ENCODE results near the gene STK33. TPM values are rescaled to one million over a fixed set of nuclear protein-coding genes. Genes with fewer than 3 reads are reported as not detected.

The STK33 gene
- total and polyA plus RNA-seq, 7 donors = 0.30 to 8.2 (median 2.7) TPM

DNA sequence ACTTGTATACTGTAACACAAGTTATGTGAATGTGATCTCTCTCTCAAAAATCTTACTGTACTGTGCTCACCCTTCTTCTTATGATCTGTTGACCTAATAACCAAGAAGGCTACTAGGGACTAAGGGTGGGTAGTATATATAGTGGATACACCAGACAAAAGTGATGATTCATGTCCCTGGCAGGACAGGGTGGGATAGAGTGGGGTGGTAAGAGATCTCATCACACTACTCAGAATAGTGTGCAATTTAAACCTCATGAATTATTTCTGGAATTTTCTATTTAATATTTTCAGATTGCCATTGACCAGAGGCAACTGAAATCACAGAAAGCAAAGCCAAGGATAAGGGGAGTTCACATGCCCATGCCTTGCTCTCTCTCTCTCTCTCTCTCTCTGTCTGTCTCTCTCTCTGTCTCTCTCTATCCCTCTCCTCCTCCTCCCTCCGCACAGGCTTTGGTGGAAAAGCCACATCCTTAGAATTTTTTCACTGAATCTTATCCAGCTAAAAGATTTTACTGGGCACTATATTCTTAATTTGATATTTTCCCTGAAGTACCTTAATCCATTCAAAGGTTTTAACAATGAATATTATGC, 12.0 kb upstream of the STK33 start:
- Histone ChIP-seq H3K27ac (no peak overlapping the region), H3K36me3 (ENCODE audit: insufficient read depth in 1 of 2, low read depth in 1 of 2) (no peaks in the 10 kb centered on the region), H3K9me3 (no peaks in the 10 kb centered on the region), H3K4me3 (no peak overlapping the region), H3K27me3 (ENCODE audit: insufficient read depth in 3 of 3, low read length in 2 of 3) (peaks cover 0 to 6% (median 4%) of the 10 kb centered on the region in 3 donors), H3K4me1 (no peaks in the 10 kb centered on the region)
- ATAC-seq (no peak), DNase-seq (no peak)
- intact Hi-C loops (cut with DNase I) = no loop called here
- TF ChIP-seq, protein P1, sequence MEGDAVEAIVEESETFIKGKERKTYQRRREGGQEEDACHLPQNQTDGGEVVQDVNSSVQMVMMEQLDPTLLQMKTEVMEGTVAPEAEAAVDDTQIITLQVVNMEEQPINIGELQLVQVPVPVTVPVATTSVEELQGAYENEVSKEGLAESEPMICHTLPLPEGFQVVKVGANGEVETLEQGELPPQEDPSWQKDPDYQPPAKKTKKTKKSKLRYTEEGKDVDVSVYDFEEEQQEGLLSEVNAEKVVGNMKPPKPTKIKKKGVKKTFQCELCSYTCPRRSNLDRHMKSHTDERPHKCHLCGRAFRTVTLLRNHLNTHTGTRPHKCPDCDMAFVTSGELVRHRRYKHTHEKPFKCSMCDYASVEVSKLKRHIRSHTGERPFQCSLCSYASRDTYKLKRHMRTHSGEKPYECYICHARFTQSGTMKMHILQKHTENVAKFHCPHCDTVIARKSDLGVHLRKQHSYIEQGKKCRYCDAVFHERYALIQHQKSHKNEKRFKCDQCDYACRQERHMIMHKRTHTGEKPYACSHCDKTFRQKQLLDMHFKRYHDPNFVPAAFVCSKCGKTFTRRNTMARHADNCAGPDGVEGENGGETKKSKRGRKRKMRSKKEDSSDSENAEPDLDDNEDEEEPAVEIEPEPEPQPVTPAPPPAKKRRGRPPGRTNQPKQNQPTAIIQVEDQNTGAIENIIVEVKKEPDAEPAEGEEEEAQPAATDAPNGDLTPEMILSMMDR (IDR thresholded peaks at IDR 0.05) = no peak
- 91 to 100% (median 93%) methylated on average over 1 of the region's 1 CpG for WGBS, 3 donors

DNA sequence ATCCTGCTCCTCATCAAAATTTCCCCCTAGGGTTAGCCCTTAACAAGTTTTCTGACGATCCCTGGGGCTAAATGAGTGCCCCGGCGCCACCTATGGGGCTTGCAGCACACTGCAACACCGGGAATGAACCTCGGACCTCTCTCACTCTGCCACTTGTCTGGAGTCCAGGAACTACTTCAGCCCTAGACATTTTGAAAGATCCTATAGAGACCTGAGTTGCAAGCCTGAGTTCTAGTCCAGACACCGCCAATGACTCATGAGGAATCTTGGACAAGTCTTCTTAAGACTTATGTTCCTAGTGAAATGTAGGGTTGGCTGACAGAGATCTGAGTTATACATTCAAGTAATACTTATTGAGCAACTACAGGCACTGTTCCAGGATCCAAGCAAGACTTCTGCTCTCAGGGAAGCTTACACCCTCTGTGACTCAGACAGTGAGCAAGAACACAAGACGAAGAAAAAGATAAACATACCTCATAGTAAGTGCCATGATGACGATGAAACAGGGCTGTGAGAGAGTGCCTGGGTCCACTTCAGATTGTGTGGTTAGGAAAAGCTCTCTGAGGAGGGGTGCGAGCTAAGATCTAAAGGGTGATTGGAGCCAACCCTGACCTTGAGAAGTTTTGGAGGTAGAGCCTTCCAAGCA, 10.2 kb upstream of the STK33 start:
- Histone ChIP-seq H3K4me3 (no peak overlapping the region), H3K9me3 (no peaks in the 10 kb centered on the region), H3K4me1 (no peaks in the 10 kb centered on the region), H3K27me3 (ENCODE audit: insufficient read depth in 3 of 3, low read length in 2 of 3) (peaks cover 0 to 6% (median 4%) of the 10 kb centered on the region in 3 donors), H3K36me3 (ENCODE audit: insufficient read depth in 1 of 2, low read depth in 1 of 2) (no peaks in the 10 kb centered on the region), H3K27ac (no peak overlapping the region)
- peak; percentile 65 to 87 (median 85) for ATAC-seq
- peak; percentile 60 to 62 for DNase-seq
- intact Hi-C loops (cut with DNase I) = no loop called here
- WGBS, 3 donors = 29 to 34% (median 30%) methylated on average over 9 of the region's 9 CpGs
- TF ChIP-seq, protein P1 (IDR thresholded peaks at IDR 0.05) = peak; percentile 46

DNA sequence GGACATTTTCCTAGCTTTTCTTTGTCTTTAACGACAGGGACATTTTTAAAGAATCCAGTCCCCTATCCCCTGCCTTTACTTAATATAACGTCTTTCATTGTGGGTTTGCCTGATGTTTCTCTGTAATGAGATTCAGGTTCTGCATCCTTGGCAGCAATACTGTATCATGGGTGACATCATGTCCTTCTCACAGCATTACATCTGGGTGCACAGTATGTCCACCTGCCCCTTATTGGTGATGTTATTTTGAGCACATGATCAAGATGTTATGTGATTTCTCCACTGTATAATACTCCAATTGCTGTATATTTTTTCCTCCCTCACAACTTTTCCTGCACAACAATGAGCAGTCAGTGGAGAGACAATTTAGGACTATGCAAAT, 9.7 kb upstream of the STK33 start:
- Histone ChIP-seq H3K4me3 (no peak overlapping the region), H3K27ac (no peak overlapping the region), H3K36me3 (ENCODE audit: insufficient read depth in 1 of 2, low read depth in 1 of 2) (no peaks in the 10 kb centered on the region), H3K4me1 (no peaks in the 10 kb centered on the region), H3K9me3 (no peaks in the 10 kb centered on the region), H3K27me3 (ENCODE audit: insufficient read depth in 3 of 3, low read length in 2 of 3) (peaks cover 0 to 6% (median 4%) of the 10 kb centered on the region in 3 donors)
- 67 to 74% (median 68%) methylated on average over 2 of the region's 2 CpGs for WGBS, 3 donors
- peak in 1 of 4 donors; percentile 17 for ATAC-seq
- DNase-seq = no peak
- intact Hi-C loops (cut with DNase I) = no loop called here
- TF ChIP-seq, protein P1 (IDR thresholded peaks at IDR 0.05) = no peak

DNA sequence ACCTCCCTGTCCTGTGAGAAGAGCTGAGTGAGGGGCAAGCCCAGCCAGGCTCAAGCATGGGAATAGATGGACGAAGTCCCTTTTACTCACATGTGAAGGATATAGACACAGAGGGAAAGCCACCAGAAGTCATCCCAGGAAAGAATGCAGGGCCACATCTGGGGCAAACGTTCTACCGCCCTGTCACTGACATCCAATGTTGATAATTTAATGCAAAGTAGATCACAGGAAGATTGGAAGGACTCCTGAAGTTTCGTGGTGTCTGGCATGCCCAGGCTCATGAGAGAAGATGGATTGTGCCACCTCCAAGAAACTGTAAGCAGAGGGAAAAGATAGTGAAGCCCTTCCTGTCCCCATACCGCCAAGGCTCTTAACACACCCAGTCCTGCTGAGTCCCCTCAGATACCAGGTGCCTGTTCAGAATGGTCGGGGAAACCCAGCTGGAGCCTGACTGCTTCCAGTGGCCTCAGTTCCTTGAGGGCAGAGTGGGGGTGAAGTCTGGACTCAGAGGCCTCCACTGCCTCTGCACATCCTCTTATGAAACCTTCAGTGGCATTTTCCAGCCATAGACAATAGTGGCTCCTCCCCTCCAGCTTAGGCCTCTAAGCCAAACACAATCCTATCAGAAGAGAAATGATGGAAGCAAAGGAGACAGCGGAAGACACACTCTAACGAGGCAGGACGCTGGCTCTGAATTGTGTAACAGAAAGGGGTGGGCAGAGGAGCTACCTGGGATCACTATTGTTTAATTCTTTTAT, 7.5 kb upstream of the STK33 start:
- Histone ChIP-seq H3K9me3 (no peaks in the 10 kb centered on the region), H3K27ac (no peak overlapping the region), H3K4me1 (no peaks in the 10 kb centered on the region), H3K4me3 (no peak overlapping the region), H3K36me3 (ENCODE audit: insufficient read depth in 1 of 2, low read depth in 1 of 2) (no peaks in the 10 kb centered on the region), H3K27me3 (ENCODE audit: insufficient read depth in 3 of 3, low read length in 2 of 3) (peaks cover 0 to 10% (median 4%) of the 10 kb centered on the region in 3 donors)
- ATAC-seq = no peak
- DNase-seq = no peak
- 72 to 78% (median 76%) methylated on average over 9 of the region's 9 CpGs for WGBS, 3 donors
- TF ChIP-seq, protein P1 (IDR thresholded peaks at IDR 0.05) = no peak
- intact Hi-C loops (cut with DNase I) = no loop called here
